Measurements from ENCODE around the gene PRKG1. TPM values are rescaled to one million over a fixed set of nuclear protein-coding genes. Genes with fewer than 3 reads are reported as not detected.

Gene PRKG1
- total and polyA plus RNA-seq, 2 experiments from 2014 or later: 18.2 to 21.1 TPM

- Histone ChIP-seq H3K27me3 (ENCODE audit: insufficient read depth) (no peaks in the 10 kb centered on the region), H2AFZ (no peak overlapping the region), H3K9me2 (ENCODE audit: insufficient read depth) (no peaks in the 10 kb centered on the region), H3K4me1 (ENCODE audit: insufficient read depth) (peaks cover 9% of the 10 kb centered on the region), H3K79me2 (replicated peaks; ENCODE audit: insufficient read depth) (no peaks in the 10 kb centered on the region), H3F3A (replicated peaks; ENCODE audit: low read depth) (no peaks in the 10 kb centered on the region), H3K4me3 (no peak overlapping the region), H3K27ac (ENCODE audit: low read depth) (no peak overlapping the region), H4K20me1 (replicated peaks; ENCODE audit: insufficient read depth) (no peaks in the 10 kb centered on the region), H3K36me3 (ENCODE audit: insufficient read depth) (no peaks in the 10 kb centered on the region), H3K4me2 (no peak overlapping the region)
- Mint-ChIP-seq H3K4me3 (no peak overlapping the region), H3K27me3 (ENCODE audit: insufficient read depth, low read depth, poor library complexity) (no peaks in the 10 kb centered on the region), H3K36me3 (ENCODE audit: low read depth) (no peaks in the 10 kb centered on the region), H3K4me1 (peaks cover 11% of the 10 kb centered on the region), H3K27ac (peak overlapping the region; percentile 8; the same call in 1 of the 2 replicates), H3K9me3 (no peaks in the 10 kb centered on the region)
- DNase-seq (ENCODE audit: low spot score) (no peak), ATAC-seq (no peak)
- TF ChIP-seq JUNB (IDR thresholded peaks at IDR 0.05; ENCODE audit: unreplicated experiment) (no peak), NANOG (IDR thresholded peaks at IDR 0.05; ENCODE audit: borderline replicate concordance) (no peak), ZNF462 (CRISPR knock-in tag; IDR thresholded peaks at IDR 0.05) (no peak), EZH2phosphoT487 (IDR thresholded peaks at IDR 0.05; ENCODE audit: unreplicated experiment) (no peak), STAT1 (IDR thresholded peaks at IDR 0.05; ENCODE audit: unreplicated experiment) (no peak), ZNF331 (CRISPR knock-in tag; IDR thresholded peaks at IDR 0.05; ENCODE audit: low read depth) (no peak), CREB1 (CRISPR knock-in tag; IDR thresholded peaks at IDR 0.05; ENCODE audit: low read depth) (no peak), REST (IDR thresholded peaks at IDR 0.05; ENCODE audit: unreplicated experiment) (no peak), CTCF (conservative IDR thresholded peaks at IDR 0.05; ENCODE audit: low read depth in 2 of 2) (no peak), EZH2 (IDR thresholded peaks at IDR 0.05; ENCODE audit: low read depth, unreplicated experiment) (no peak), POLR2AphosphoS5 (IDR thresholded peaks at IDR 0.05; ENCODE audit: low read depth) (no peak), ETS1 (IDR thresholded peaks at IDR 0.05) (no peak), ZNF114 (CRISPR knock-in tag; IDR thresholded peaks at IDR 0.05) (no peak)
Observed at GRCh38 chr10:51156926-51157325, 82.6 kb downstream of the PRKG1 start.

Data from GM23338 (cell line).